ENCODE results near the gene TNFAIP1. TPM values are rescaled to one million over a fixed set of nuclear protein-coding genes. Genes with fewer than 3 reads are reported as not detected.

Gene TNFAIP1
- total and polyA plus RNA-seq, 2 of the 4 experiments (the other 2 are of a cell fraction) = 49.1 to 62.9 TPM

- H3K27me3 ChIP-seq (ENCODE audit: control insufficient read depth, insufficient read depth, low read length) = no peaks in the 10 kb centered on the region
- H4K20me1 ChIP-seq (ENCODE audit: insufficient read depth, low read length) = peaks cover 15% of the 10 kb centered on the region; the same call in 1 of the 2 replicates
- no peak overlapping the region for H3K18ac ChIP-seq (ENCODE audit: low read depth, low read length)
- dilution Hi-C loops (cut with HindIII; ENCODE audit: low sequenced_read_pairs, unreplicated experiment) = no loop called here
- no peak overlapping the region for H3K4ac ChIP-seq (ENCODE audit: low read depth, low read length)
- CTCF ChIA-PET = no interaction called here
- no peak overlapping the region for H3K9ac ChIP-seq (ENCODE audit: low read depth, low read length)
- peaks cover 5% of the 10 kb centered on the region; the same call in 1 of the 2 replicates for H3K9me1 ChIP-seq (ENCODE audit: insufficient read depth, low read length)
- H2AK9ac ChIP-seq (replicated peaks; ENCODE audit: low read depth, low read length, poor library complexity) = no peak overlapping the region
- H3K23ac ChIP-seq (ENCODE audit: low read depth, low read length) = no peak overlapping the region
- H2BK20ac ChIP-seq (ENCODE audit: low read depth, low read length) = no peak overlapping the region
- no peak overlapping the region for H3K27ac ChIP-seq (ENCODE audit: insufficient read depth, low read length)
- H3K56ac ChIP-seq (ENCODE audit: extremely low read depth, insufficient read depth, low read length) = no peak overlapping the region
- ATAC-seq (ENCODE audit: low read depth) (no peak), DNase-seq (no peak)
- no peak overlapping the region for H3K14ac ChIP-seq (replicated peaks; ENCODE audit: low read depth, low read length)
- H3K36me3 ChIP-seq (ENCODE audit: control insufficient read depth, insufficient read depth, low read length) = peaks cover 32% of the 10 kb centered on the region
- POLR2A ChIA-PET (ENCODE audit: unreplicated experiment) = no interaction called here
- no peak for TF ChIP-seq CEBPB (IDR thresholded peaks at IDR 0.05; ENCODE audit: low read depth, low read length)
- TF ChIP-seq FOS (IDR thresholded peaks at IDR 0.05; ENCODE audit: low read depth, low read length) = no peak
- no peak for TF ChIP-seq RAD21 (IDR thresholded peaks at IDR 0.05; ENCODE audit: low read length)
- no peak for TF ChIP-seq USF2 (IDR thresholded peaks at IDR 0.05; ENCODE audit: low read depth, low read length)
- TF ChIP-seq CHD1 (IDR thresholded peaks at IDR 0.05; ENCODE audit: low read depth, low read length) = no peak
- TF ChIP-seq MAFK (IDR thresholded peaks at IDR 0.05; ENCODE audit: low read depth, low read length) = no peak
- no peak for TF ChIP-seq SMC3 (IDR thresholded peaks at IDR 0.05; ENCODE audit: low read depth, low read length)
- no peaks in the 10 kb centered on the region for H3K9me3 ChIP-seq (ENCODE audit: control insufficient read depth, insufficient read depth, low read length)
- peaks cover 33 to 65% of the 10 kb centered on the region in 2 experiments for H3K79me1 ChIP-seq (ENCODE audit: low read depth in 1 of 2, low read length in 2 of 2)
- no peak overlapping the region for H4K8ac ChIP-seq (ENCODE audit: low read depth in 2 of 2, low read length in 2 of 2)
- H2BK120ac ChIP-seq (ENCODE audit: low read depth, low read length) = no peak overlapping the region
- peaks cover 11% of the 10 kb centered on the region for H3K4me1 ChIP-seq (ENCODE audit: control insufficient read depth, insufficient read depth, low read length)
- H3K4me3 ChIP-seq (ENCODE audit: insufficient read depth, low read depth, low read length) = no peak overlapping the region
- intact Hi-C loops (cut with micrococcal nuclease) = loop anchor here (5.0 to 10.0 kb wide), 2 partner anchors 78 to 286 kb away; partner anchors contain the start of gene NLK
- no peak overlapping the region for H4K5ac ChIP-seq (ENCODE audit: low read depth, low read length)
- H2AFZ ChIP-seq (replicated peaks; ENCODE audit: low read length, poor library complexity) = no peak overlapping the region
- no TSS peak for BruUV-seq (replicated peaks)
- H2BK15ac ChIP-seq (ENCODE audit: low read depth, low read length) = no peak overlapping the region
- H3K4me2 ChIP-seq (ENCODE audit: low read depth, low read length) = no peak overlapping the region
- H2BK5ac ChIP-seq (ENCODE audit: low read depth, low read length, poor library complexity, severe bottlenecking) = no peak overlapping the region
- no peak overlapping the region for H4K91ac ChIP-seq (ENCODE audit: insufficient read depth, low read depth, low read length)
- in situ Hi-C loops (cut with MboI; ENCODE audit: low sequenced_read_pairs) = loop anchor here (25.0 kb wide), 1 partner anchor 793 kb away; no protein-coding TSS in a partner anchor
- WGBS, 2 experiments (ENCODE audit: extremely low coverage in 2 of 2, insufficient read length in 1 of 2) = 80% methylated on average over 1 of the region's 5 CpGs; no CpG with 5 or more reads in 1 of the 2 experiments
- no peak overlapping the region for H2AK5ac ChIP-seq (ENCODE audit: low read depth, low read length)
Measured at GRCh38 chr17:28330671-28331070, 4.9 kb upstream of the TNFAIP1 start.

Measured in IMR-90 (cell line).